Esophagus (tissue), 2 donors: ENCODE measurements around the gene OR8G1. TPM values are rescaled to one million over a fixed set of nuclear protein-coding genes. Genes with fewer than 3 reads are reported as not detected.

Source experiments
- polyA plus RNA-seq, 2 donors: library from polyadenylated mRNA; stranded (reverse); fragments of 200-250 nt; gene quantifications; one replicate each; pipeline ENCODE4 v1.2.3, GENCODE V29; 2013
- donor health status: healthy with polysubstance abuse.
- donor health status: Bipolar disorder and iron deficiency.

OR8G1 gene
- polyA plus RNA-seq, 2 donors = not detected

Other genes starting within 250 kb of the OR8G1 start
- not detected for gene OR10G6, start 245.9 kb upstream of the OR8G1 start, polyA plus RNA-seq
- not detected for gene OR10G4, start 228.1 kb upstream of the OR8G1 start, polyA plus RNA-seq
- gene OR10G9, start 218.1 kb upstream of the OR8G1 start, polyA plus RNA-seq = not detected
- gene OR10G8, start 214.3 kb upstream of the OR8G1 start, polyA plus RNA-seq = not detected
- gene OR10G7, start 199.8 kb upstream of the OR8G1 start, polyA plus RNA-seq = not detected
- 1 to 10 TPM; 6.6 TPM for gene VWA5A, start 125.6 kb upstream of the OR8G1 start, polyA plus RNA-seq
- not detected for gene OR10D3, start 57.8 kb upstream of the OR8G1 start, polyA plus RNA-seq
- gene OR8G5, start 15.3 kb downstream of the OR8G1 start, polyA plus RNA-seq = not detected
- not detected for gene OR8D1, start 72.9 kb downstream of the OR8G1 start, polyA plus RNA-seq
- not detected for gene OR8D2, start 79.1 kb downstream of the OR8G1 start, polyA plus RNA-seq
- not detected for gene OR8B2, start 143.4 kb downstream of the OR8G1 start, polyA plus RNA-seq
- not detected for gene OR8B3, start 157.9 kb downstream of the OR8G1 start, polyA plus RNA-seq
- not detected for gene OR8B4, start 183.8 kb downstream of the OR8G1 start, polyA plus RNA-seq
- not detected for gene OR8B8, start 204.6 kb downstream of the OR8G1 start, polyA plus RNA-seq